Fibroblast of skin of scalp (primary cell): ENCODE results near the gene INSC.

ENCODE experiments used
- DNase-seq: peaks from one replicate; pipeline ENCODE4 v3.0.0-alpha.2; 2013

The INSC gene

GRCh38 chr11:15108592-15109130 lies 6.1 kb upstream of the INSC start:
- DNase-seq: no peak

DNA sequence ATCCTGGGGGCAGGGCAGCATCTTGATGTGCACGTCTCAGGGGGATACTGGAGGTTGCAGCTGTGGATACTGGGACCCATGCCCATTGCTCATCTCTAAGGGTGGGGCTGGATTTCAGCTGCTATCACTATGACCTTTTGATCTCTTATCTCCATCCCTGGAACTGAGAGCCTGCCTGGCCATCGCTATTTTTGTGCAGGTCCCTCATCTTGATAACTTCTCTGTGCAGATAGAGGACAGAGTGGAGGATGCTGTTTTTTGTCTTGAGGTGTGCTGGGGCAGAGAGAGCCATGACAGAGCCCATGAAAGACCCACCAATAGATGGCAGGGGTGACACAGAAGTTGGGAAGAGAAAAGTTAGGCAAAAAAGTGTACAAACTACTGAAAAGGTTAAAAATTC lies 5.1 kb upstream of the INSC start:
- DNase-seq: no peak

GRCh38 chr11:15111215-15111614 lies 3.5 kb upstream of the INSC start:
- DNase-seq: no peak

GRCh38 chr11:15112131-15112541 lies 2.6 kb upstream of the INSC start:
- DNase-seq: no peak

GRCh38 chr11:15113381-15113780 lies 1.3 kb upstream of the INSC start:
- no peak for DNase-seq

GRCh38 chr11:15115686-15116085 lies 963 bp downstream of the INSC start:
- DNase-seq: no peak

DNA sequence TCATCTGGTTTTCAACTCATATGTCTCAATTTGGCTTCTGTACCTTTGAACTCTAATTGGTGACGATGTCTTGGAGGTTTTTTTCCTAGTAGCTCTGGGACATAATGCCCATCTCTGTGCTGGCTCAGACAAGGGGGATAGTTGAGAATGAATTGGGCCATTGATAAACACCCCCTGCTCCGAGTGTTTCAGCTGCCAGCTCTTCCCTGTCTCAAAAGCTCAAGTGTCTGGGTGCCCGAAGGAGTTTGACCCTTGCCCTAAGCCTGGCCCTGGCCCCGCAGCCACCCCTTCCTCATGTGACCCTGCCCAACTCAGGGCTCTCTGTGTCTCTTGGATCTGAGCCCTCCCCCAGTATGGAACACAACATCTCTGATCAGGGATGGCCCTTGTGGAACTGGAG lies 3.0 kb downstream of the INSC start:
- DNase-seq: no peak

GRCh38 chr11:15118431-15118830 lies 3.7 kb downstream of the INSC start:
- DNase-seq: no peak

GRCh38 chr11:15119352-15119751 lies 4.6 kb downstream of the INSC start:
- no peak for DNase-seq

GRCh38 chr11:15119826-15120225 lies 5.1 kb downstream of the INSC start:
- DNase-seq: no peak

DNA sequence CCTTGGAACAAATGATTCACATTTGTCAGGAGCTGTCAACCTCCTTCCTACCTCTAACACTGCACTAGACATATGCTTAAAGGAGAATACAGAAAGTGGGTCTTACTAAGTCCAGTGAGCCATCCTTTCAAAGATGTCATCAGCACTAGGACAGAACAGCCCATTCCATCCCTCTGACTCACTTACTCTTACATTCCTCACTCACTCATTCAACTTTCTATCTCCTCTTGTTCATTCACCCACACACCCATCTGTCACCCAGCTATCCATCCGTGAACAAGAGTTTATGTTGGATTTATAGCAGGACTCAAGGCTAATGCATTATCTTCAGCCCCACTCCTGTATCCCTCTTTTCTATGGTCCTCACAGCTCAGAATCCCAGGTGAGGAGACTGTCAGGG lies 9.1 kb downstream of the INSC start:
- DNase-seq: peak; percentile 89

DNA sequence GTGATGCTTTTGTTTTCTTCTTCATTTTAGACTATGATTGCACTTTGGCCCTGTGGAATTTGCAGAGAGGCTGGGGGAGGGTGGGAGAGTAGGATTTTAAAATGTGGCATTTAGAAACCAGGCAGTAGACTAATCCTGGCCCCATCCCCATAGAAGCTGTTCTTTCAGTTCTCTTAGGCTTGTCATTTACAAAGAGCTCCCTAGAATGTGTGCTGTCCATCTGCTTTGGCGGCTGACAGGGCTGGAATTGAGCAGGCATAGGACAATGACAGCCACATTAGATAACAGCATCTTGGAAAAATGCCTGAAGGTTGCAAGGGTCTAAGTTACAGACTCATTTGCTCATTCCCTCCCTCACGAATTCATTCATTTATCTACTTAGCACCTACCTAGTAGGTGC lies 9.8 kb downstream of the INSC start:
- no peak for DNase-seq

DNA sequence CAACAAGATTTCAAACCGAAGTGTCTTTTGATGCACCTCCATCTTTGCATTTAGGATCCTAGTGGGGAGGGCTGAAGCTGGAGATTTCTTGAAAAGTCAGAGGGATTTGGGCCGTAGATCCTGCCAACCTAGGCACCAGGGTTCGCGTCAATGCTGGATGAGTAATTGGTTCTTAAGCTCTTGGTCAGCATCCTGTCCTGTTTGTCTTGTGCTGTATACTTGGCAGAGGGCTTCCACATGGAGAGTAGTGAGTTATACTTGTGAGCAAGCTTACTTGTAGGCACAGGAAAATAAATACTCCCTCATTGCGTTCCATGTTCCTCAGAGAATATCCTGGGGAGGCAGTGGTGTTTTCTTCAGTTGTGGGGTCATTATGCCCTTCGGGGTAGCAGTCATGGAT lies 12.6 kb downstream of the INSC start:
- peak; percentile 41 for DNase-seq

DNA sequence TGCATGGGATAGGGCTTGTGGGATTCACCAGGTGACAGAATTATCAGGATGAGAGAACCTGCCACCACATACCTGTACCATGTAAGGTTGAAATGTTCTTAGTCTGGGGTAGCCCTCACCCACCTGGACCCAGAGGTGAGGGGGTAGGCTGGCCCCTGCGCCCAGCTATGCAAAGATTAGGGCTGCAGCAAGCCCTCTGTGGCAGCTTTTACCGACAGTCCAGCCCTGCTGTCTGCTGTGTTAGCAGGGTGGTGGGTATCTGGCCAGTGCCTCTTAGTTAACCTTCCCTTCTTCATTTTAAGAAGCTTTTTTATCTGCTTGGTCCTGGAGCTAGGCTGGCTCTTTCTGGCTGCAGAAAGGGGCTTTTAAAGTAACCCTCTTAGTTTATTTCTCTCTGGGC lies 13.9 kb downstream of the INSC start:
- DNase-seq: no peak

GRCh38 chr11:15136166-15136565 lies 21.4 kb downstream of the INSC start:
- DNase-seq: no peak

- DNase-seq: no peak
Observed at GRCh38 chr11:15139096-15139770, 24.5 kb downstream of the INSC start.

DNA sequence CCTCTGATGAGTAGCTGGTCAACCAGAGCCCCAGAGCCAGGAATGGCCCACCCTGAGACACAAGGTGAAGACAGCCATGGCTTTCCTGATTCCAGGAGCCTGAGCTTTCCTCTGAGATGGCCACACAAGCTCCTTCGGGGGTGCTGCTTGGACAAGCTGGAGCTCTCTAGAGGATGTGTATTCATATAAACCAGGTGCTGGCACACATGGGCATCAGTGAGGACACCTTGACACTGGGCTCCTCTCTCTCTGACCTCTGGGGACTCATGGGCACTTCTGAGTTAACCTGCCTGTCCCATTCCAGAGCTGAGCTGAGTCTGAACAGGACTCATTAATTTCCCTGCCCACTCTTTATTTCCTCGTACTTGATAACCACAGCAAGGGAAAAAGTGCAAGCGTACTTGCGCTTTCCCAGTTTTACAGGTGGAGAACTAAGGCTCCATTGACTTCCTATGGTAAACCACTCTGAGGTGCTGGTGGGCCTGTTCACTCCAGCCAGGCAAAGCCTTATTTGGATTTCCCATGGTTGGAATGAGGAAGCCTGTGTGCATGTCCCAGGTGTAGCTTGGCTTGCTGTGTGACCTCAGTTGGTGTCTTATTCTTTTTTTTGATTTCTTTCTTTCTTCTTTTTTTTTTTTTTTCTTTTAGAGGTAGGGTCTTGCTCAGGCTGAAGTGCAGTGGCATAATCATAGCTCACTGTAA lies 25.4 kb downstream of the INSC start:
- DNase-seq: no peak

DNA sequence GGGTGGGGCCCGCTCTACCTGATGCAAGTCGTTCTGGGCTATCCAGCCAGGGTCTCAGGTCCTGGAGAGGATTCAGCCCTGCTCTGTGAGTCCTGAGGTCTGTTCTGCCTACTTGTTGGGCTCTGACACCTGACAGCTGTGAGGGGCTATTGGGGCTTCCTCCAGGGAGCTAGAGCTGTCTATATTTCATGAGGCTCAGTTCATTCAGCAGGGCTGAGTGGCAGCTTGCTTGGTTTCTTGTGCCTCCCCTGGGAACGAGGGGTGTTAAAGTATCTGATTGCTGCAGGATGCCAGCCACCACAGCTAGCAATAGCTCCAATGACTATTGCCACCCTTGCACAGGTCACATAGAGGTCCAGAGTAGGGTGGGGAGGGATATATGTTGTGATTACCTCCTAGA lies 26.7 kb downstream of the INSC start:
- DNase-seq: no peak

- DNase-seq: no peak
Observed at GRCh38 chr11:15142838-15143237, 28.1 kb downstream of the INSC start.

DNA sequence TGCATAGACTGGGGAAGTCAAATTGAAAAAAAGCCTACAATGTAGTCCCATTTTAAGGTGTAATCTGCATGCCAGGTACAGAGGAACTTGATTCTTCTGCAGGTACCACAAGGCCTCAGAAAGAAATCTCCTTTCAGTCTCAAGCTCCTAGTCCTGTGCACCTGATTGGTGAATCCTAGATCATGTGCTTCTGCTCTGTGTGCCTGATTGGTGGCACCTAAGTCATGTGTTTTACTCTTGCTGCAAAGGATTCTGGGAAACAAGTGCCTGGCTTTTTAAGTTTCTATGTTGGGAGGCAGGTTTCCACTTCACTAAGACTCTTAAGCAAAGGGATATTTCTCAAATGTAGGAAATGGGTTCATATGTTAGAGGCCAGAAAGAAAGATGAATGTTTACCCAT lies 29.1 kb downstream of the INSC start:
- no peak for DNase-seq

DNA sequence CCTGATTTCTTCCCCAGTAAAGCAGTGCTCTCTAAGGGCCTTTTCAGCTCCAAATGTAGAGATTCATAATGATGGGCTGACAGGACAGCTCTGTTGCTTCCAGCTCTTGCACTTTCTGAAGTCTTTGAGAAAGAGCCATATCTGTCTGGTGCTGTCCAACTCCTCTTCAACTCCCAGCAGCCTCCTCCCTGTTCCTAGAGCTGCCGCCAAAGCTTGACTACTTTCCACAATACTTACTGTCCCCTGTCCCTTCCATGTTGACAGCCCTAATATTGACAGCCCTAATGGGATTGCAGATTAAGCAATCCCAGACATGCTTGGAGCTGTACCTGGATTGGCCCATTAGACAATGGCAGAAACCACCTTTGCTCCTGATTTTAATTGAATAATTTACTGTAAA lies 29.6 kb downstream of the INSC start:
- no peak for DNase-seq

DNA sequence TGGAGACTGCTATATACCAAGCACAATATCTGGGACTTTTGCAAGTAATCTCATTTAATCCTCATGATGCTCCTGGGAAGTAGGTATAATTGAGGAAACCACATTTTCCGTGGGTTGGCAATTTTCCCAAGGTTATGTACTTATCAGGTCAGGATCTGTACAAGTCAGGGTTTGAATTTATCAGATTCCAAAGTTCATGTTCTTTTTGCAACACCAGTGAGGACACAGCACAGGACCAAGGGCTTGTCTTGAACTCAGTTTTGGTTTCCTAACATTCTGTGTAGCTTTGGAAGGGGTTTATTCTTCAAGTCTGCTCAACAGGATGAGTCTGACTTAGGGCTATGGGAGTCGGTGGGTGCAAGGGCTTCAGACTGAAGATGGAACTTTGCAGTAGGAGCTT lies 30.4 kb downstream of the INSC start:
- DNase-seq: no peak

GRCh38 chr11:15145615-15146014 lies 30.9 kb downstream of the INSC start:
- DNase-seq: no peak

GRCh38 chr11:15146271-15147003 lies 31.7 kb downstream of the INSC start:
- DNase-seq: no peak
